K562 (cell line): ENCODE data around the gene PIF1. TPM values are rescaled to one million over a fixed set of nuclear protein-coding genes. Genes with fewer than 3 reads are reported as not detected.
A peak's percentile ranks its signal among the peaks of the same experiment; 100 is the strongest.

Experiments
- ATAC-seq: fragments of 200-7000 bp; cut with Tn5 transposase; 3 replicates; pipeline ENCODE4 v1.9.1; 2020; ENCODE audit warnings: moderate library complexity
- BruUV-seq: library from RNA; stranded (reverse); fragments of 400-500 nt; replicated peaks from 2 replicates; lab custom pipeline; 2021; lab: Mats Ljungman, UMichigan
- CTCF ChIA-PET: fragments of 300-600 bp; formaldehyde crosslinking; extraction: SDS; loops from one replicate; lab custom pipeline; 2021; ENCODE audit warnings: low intra/inter-chr PET ratio; lab: Yijun Ruan, JAX
- POLR2A ChIA-PET: fragments of 300-600, 350-650 bp; sonication (Branson Sonifier 250); formaldehyde crosslinking; extraction: SDS; loops from one replicate; lab custom pipeline; 2021; ENCODE audit warnings: antibody characterized with exemption, inconsistent platforms; lab: Yijun Ruan, JAX
- DNase-seq, 4 experiments: peaks; one replicate each; pipeline versions ENCODE4 v3.0.0 to v3.0.0-alpha.2; 2011 to 2018; ENCODE audit warnings: low spot score in 3 of 4, mixed read lengths in 3 of 4; ENCODE audit errors: extremely low read depth in 1 of 4
- FAIRE-seq: peaks from 2 replicates; lab custom pipeline; 2011; peaks lifted over from hg19 to GRCh38; lab: Jason Lieb, UNC
- H2AFZ ChIP-seq: 2 replicates; pipeline ENCODE4 v1.6.0; 2011; ENCODE audit warnings: low read depth, low read length, control low read depth, inconsistent platforms
- H3K27ac ChIP-seq: fragments of 200-600 bp; 3 replicates; pipeline ENCODE4 v1.8.0; 2011; ENCODE audit warnings: low read depth, mild to moderate bottlenecking, control low read depth, inconsistent platforms, low read length, moderate library complexity, mixed read lengths; ENCODE audit errors: extremely low read depth
- H3K27me3 ChIP-seq, 2 experiments: fragments of 300-600 bp in 1 of 2; 2 replicates in 1 of 2; 3 replicates in 1 of 2; pipeline versions ENCODE4 v1.6.0 to v1.8.0; 2011; ENCODE audit warnings: inconsistent platforms in 2 of 2, low read length in 2 of 2, mild to moderate bottlenecking in 1 of 2, mixed read lengths in 1 of 2, moderate library complexity in 1 of 2; ENCODE audit not compliant: control insufficient read depth in 2 of 2, insufficient read depth in 2 of 2
- H3K36me3 ChIP-seq: fragments of 300-600 bp; 3 replicates; pipeline ENCODE4 v1.8.0; 2011; ENCODE audit warnings: mild to moderate bottlenecking, low read length, inconsistent platforms; ENCODE audit not compliant: control insufficient read depth, insufficient read depth
- H3K4me1 ChIP-seq, 2 experiments: fragments of 200-600 bp in 1 of 2; replicated peaks in 1 of 2; 2 replicates in 1 of 2; 3 replicates in 1 of 2; pipeline versions ENCODE4 v1.5.1 to v1.8.0; 2011; ENCODE audit warnings: inconsistent platforms in 2 of 2, low read length in 2 of 2, mild to moderate bottlenecking in 1 of 2, mixed read lengths in 1 of 2, moderate library complexity in 1 of 2; ENCODE audit not compliant: control insufficient read depth in 2 of 2, insufficient read depth in 2 of 2
- H3K4me2 ChIP-seq: 2 replicates; pipeline ENCODE4 v1.6.1; 2011; ENCODE audit warnings: low read length, control low read depth, inconsistent platforms, mixed read lengths; ENCODE audit not compliant: insufficient read depth
- H3K4me3 ChIP-seq: fragments of 200-600 bp; sonication (generic), shearing (Covaris generic); 2 replicates; pipeline ENCODE4 v1.5.1; 2016; ENCODE audit warnings: control low read depth, inconsistent platforms
- H3K79me2 ChIP-seq: fragments of 200-600 bp; 3 replicates; pipeline ENCODE4 v1.8.0; 2011; ENCODE audit warnings: low read length, inconsistent platforms; ENCODE audit not compliant: control insufficient read depth, insufficient read depth
- H3K9ac ChIP-seq, 2 experiments: 2 replicates each; pipeline versions ENCODE4 v1.6.0 to v1.6.1; 2011; ENCODE audit warnings: low read depth in 2 of 2, low read length in 2 of 2, control low read depth in 1 of 2, inconsistent platforms in 1 of 2, mild to moderate bottlenecking in 1 of 2, mixed read lengths in 1 of 2; ENCODE audit not compliant: insufficient read depth in 1 of 2
- H3K9me1 ChIP-seq: one replicate; pipeline ENCODE4 v1.6.0; 2011; ENCODE audit warnings: inconsistent platforms, mild to moderate bottlenecking, low read length, moderate library complexity; ENCODE audit not compliant: control insufficient read depth, insufficient read depth
- H3K9me3 ChIP-seq: replicated peaks from 2 replicates; pipeline ENCODE4 v1.5.1; 2011; ENCODE audit warnings: low read depth, low read length, inconsistent platforms; ENCODE audit not compliant: control insufficient read depth, insufficient read depth
- H4K20me1 ChIP-seq: replicated peaks from 2 replicates; pipeline ENCODE4 v1.6.1; 2011; ENCODE audit warnings: low read length, inconsistent platforms, mixed read lengths; ENCODE audit not compliant: control insufficient read depth, insufficient read depth
- MED1 ChIP-seq: sonication (generic); formaldehyde crosslinking; IDR thresholded peaks from 2 replicates; pipeline ENCODE4 v1.8.1; 2023; ENCODE audit warnings: missing genetic modification reagents, borderline replicate concordance
- WGBS: fragments of 100-300 bp; shearing (Covaris generic); methylation state at CpG from one replicate; pipeline ENCODE4 v1.1.6; 2016; ENCODE audit warnings: low coverage, mixed read lengths; ENCODE audit not compliant: insufficient coverage; ENCODE audit errors: missing lambda C conversion rate; 5-methylcytosine and 5-hydroxymethylcytosine counted together
- in situ Hi-C: fragments of 300-500 bp; cut with MboI; formaldehyde crosslinking; loops from 4 replicates; pipeline ENCODE4 v1.15.0; 2018; ENCODE audit warnings: inconsistent platforms, mixed read lengths
- intact Hi-C: fragments of 100-400 bp; cut with micrococcal nuclease; formaldehyde crosslinking; loops from 2 replicates; pipeline ENCODE4 v1.14.2; 2022
- polyA plus RNA-seq, 8 experiments: library from polyadenylated mRNA; depleted of rRNA in 4 of 8; stranded (reverse) in 5 of 8; unstranded in 3 of 8; fragments of >200 nt; fragmentation: Nextera tagmentation in 2 of 8; fragmentation: Illumina TruSeq in 1 of 8; extraction: Ambion mirVana in 2 of 8; extraction: Trizol in 1 of 8; gene quantifications; 2 replicates each; pipeline versions ENCODE4 v1.2.1 to v1.2.3, GENCODE V29; 2011 to 2014; ENCODE audit warnings: inconsistent platforms in 1 of 8, missing spikeins in 1 of 8
- total RNA-seq, 7 experiments: library from RNA; depleted of rRNA in 6 of 7; stranded (reverse); fragments of >200 nt in 6 of 7; fragmentation: Illumina TruSeq in 2 of 7; extraction: Trizol in 2 of 7; gene quantifications; 2 replicates each; pipeline versions ENCODE4 v1.2.1 to v1.2.3, GENCODE V29; 2011 to 2021; ENCODE audit warnings: low replicate concordance in 1 of 7
- TF ChIP-seq, protein P1 (sequence below), 2 experiments: fragments of 450-650 bp; IDR thresholded peaks; 2 replicates each; pipeline ENCODE4 v1.6.1; 2016; ENCODE audit warnings: mild to moderate bottlenecking in 2 of 2, borderline replicate concordance in 1 of 2, low read depth in 1 of 2, moderate library complexity in 1 of 2

Gene PIF1
- total and polyA plus RNA-seq, 9 of the 15 experiments (the other 6 are each of a cell fraction or from before 2014, with no cell fraction given) = 1.1 to 37.9 (median 11.5) TPM

DNA sequence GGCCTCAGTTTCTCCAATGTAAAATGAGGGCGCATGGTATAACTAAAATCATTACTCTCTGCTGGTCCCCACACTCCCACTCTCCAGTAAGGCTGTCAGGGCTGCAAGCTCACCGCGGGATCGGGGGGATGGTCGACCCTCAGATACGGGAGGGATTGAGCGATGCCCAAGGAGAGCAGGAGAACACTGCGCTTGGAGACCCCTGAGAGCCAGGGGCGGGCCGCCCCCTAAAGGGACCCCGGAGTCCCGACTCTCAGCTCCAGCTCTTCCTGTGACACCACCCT lies 15.6 kb upstream of the PIF1 start:
- Histone ChIP-seq H2AFZ (peak overlapping the region; percentile 83), H3K9me3 (no peaks in the 10 kb centered on the region), H3K27ac (peak overlapping the region; percentile 63), H3K27me3 (no peaks in the 10 kb centered on the region), H3K4me1 (peaks cover 37 to 39% of the 10 kb centered on the region in 2 experiments), H4K20me1 (no peaks in the 10 kb centered on the region; the same call in 1 of the 2 replicates), H3K4me2 (peak overlapping the region; percentile 74), H3K9me1 (peaks cover 3% of the 10 kb centered on the region), H3K4me3 (peak overlapping the region; percentile 83), H3K9ac (peak overlapping the region; percentile 66 to 93), H3K79me2 (peaks cover 38% of the 10 kb centered on the region), H3K36me3 (no peaks in the 10 kb centered on the region)
- ATAC-seq (no peak), DNase-seq (no peak), FAIRE-seq (no peak)
- TSS peak; percentile 78 for BruUV-seq
- in situ Hi-C loops (no loop called here), intact Hi-C loops (no loop called here)
- TF ChIP-seq, protein P1, sequence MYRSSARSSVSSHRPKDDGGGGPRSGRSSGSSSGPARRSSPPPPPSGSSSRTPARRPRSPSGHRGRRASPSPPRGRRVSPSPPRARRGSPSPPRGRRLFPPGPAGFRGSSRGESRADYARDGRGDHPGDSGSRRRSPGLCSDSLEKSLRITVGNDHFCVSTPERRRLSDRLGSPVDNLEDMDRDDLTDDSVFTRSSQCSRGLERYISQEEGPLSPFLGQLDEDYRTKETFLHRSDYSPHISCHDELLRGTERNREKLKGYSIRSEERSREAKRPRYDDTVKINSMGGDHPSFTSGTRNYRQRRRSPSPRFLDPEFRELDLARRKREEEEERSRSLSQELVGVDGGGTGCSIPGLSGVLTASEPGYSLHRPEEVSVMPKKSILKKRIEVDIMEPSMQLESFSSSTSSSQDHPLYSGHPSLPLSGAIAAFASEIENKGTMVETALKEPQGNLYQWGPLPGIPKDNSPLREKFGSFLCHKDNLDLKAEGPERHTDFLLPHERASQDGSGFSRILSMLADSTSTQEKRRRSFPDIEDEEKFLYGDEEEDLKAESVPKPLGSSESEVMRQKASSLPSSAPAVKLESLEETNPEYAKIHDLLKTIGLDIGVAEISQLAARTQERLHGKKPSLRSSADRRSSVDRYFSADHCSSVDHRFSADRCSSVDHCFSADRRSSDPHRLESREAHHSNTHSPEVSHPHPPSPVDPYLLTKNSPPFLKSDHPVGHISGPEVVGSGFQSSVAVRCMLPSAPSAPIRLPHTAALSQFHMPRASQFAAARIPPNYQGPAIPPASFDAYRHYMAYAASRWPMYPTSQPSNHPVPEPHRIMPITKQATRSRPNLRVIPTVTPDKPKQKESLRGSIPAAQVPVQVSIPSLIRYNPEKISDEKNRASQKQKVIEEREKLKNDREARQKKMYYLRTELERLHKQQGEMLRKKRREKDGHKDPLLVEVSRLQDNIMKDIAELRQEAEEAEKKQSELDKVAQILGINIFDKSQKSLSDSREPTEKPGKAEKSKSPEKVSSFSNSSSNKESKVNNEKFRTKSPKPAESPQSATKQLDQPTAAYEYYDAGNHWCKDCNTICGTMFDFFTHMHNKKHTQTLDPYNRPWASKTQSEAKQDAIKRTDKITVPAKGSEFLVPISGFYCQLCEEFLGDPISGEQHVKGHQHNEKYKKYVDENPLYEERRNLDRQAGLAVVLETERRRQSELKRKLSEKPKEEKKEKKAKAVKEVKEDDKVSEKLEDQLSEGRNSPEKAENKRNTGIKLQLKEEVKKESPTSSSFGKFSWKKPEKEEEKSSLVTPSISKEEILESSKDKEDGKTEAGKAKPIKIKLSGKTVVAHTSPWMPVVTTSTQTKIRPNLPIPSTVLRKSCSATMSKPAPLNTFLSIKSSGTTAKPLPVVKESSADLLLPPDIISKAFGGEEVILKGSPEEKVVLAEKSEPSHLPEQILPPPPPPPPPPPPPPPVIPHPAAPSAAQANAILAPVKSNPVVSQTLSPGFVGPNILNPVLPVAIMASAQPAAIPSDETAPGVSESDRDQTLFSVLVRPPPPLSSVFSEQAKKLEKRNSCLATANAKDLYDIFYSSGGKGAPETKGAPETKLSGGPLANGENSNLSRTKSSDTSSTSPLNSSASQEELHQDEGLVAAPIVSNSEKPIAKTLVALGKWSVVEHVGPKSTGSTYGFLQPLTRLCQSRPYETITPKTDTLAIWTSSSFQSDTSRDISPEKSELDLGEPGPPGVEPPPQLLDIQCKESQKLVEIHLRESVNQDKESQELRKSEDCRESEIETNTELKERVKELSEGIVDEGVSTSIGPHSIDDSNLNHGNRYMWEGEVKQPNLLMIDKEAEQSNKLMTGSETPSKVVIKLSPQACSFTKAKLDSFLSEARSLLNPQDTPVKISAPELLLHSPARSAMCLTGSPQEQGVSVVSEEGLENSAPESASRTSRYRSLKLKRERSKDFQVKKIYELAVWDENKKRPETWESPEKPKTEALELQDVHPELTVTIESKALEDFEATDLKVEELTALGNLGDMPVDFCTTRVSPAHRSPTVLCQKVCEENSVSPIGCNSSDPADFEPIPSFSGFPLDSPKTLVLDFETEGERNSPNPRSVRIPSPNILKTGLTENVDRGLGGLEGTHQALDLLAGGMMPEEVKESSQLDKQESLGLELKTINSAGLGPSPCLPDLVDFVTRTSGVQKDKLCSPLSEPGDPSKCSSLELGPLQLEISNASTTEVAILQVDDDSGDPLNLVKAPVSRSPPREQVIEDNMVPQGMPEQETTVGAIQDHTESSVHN (IDR thresholded peaks at IDR 0.05; ENCODE audit: borderline replicate concordance in 1 of 2, low read depth in 1 of 2) = no peak
- TF ChIP-seq MED1 (CRISPR knock-in tag) = 0 out of 2 replicates have a peak, but pooled peaks have one; percentile 34
- 2% methylated on average over 12 of the region's 12 CpGs for WGBS
- CTCF ChIA-PET = no interaction called here
- POLR2A ChIA-PET = interaction anchor here (0.6 to 1.9 kb wide), 5 partner anchors 16 to 139 kb away, joined by 3 to 9 read pairs (median 3); partner anchors contain the start of gene PIF1
